Endothelial cell of umbilical vein (primary cell): ENCODE measurements around the gene C3orf85. TPM values are rescaled to one million over a fixed set of nuclear protein-coding genes. Genes with fewer than 3 reads are reported as not detected.

Source experiments
- Bru-seq: library from RNA; stranded (reverse); fragments of 400-500 nt; gene quantifications from one replicate; lab custom pipeline; 2021; lab: Mats Ljungman, UMichigan
- BruChase-seq, 2 experiments: library from RNA; stranded (reverse); fragments of 400-500 nt; gene quantifications; one replicate each; lab custom pipeline; 2021; lab: Mats Ljungman, UMichigan
- BruUV-seq: library from RNA; stranded (reverse); fragments of 400-500 nt; replicated peaks from 2 replicates; lab custom pipeline; 2021; lab: Mats Ljungman, UMichigan
- CTCF ChIA-PET: fragments of 300-600, 350-600 bp; sonication (Branson Sonifier 250); formaldehyde crosslinking; loops from one replicate; lab custom pipeline; 2021; ENCODE audit warnings: antibody characterized with exemption, inconsistent platforms; lab: Charles Lee
- POLR2A ChIA-PET: fragments of 300-600, 350-600 bp; sonication (Branson Sonifier 250); formaldehyde crosslinking; loops from one replicate; lab custom pipeline; 2021; ENCODE audit warnings: antibody characterized with exemption, inconsistent platforms; lab: Charles Lee
- DNase-seq: peaks from one replicate; pipeline ENCODE4 v3.0.0-alpha.2; 2011; ENCODE audit warnings: low read depth, low spot score
- FAIRE-seq: peaks from 2 replicates; lab custom pipeline; 2011; peaks lifted over from hg19 to GRCh38; lab: Jason Lieb, UNC
- H2AFZ ChIP-seq: 2 replicates; pipeline ENCODE4 v1.6.0; 2012; ENCODE audit warnings: low read depth, low read length, control low read depth, inconsistent platforms
- H3K27ac ChIP-seq: 2 replicates; pipeline ENCODE4 v1.5.1; 2011; ENCODE audit warnings: low read depth, mild to moderate bottlenecking, control low read depth, low read length, moderate library complexity; ENCODE audit not compliant: insufficient read depth
- H3K27me3 ChIP-seq, 2 experiments: 2 replicates each; pipeline versions ENCODE4 v1.6.0 to v1.6.1; 2011; ENCODE audit warnings: low read length in 2 of 2, mixed read lengths in 1 of 2; ENCODE audit not compliant: control insufficient read depth in 2 of 2, insufficient read depth in 2 of 2
- H3K36me3 ChIP-seq, 2 experiments: 2 replicates in 1 of 2; 3 replicates in 1 of 2; pipeline ENCODE4 v1.5.1; 2011; ENCODE audit warnings: low read length in 2 of 2, mild to moderate bottlenecking in 1 of 2, moderate library complexity in 1 of 2; ENCODE audit not compliant: control insufficient read depth in 2 of 2, insufficient read depth in 2 of 2; ENCODE audit errors: extremely low read depth in 1 of 2
- H3K4me1 ChIP-seq: 3 replicates; pipeline ENCODE4 v1.5.1; 2011; ENCODE audit warnings: mild to moderate bottlenecking, low read length; ENCODE audit not compliant: control insufficient read depth, insufficient read depth; ENCODE audit errors: extremely low read depth
- H3K4me2 ChIP-seq: 2 replicates; pipeline ENCODE4 v1.6.1; 2011; ENCODE audit warnings: low read length, control low read depth, mixed read lengths; ENCODE audit not compliant: insufficient read depth
- H3K4me3 ChIP-seq, 3 experiments: fragments of 200-600 bp in 1 of 3; sonication (generic), shearing (Covaris generic) in 1 of 3; replicated peaks in 1 of 3; 2 replicates each; pipeline ENCODE4 v1.5.1; 2011 to 2016; ENCODE audit warnings: control low read depth in 3 of 3, low read length in 3 of 3, mild to moderate bottlenecking in 2 of 3, inconsistent platforms in 1 of 3, low read depth in 1 of 3, moderate library complexity in 1 of 3; ENCODE audit not compliant: insufficient read depth in 1 of 3
- H3K79me2 ChIP-seq: 2 replicates; pipeline ENCODE4 v1.6.0; 2012; ENCODE audit warnings: low read length, inconsistent platforms; ENCODE audit not compliant: control insufficient read depth, insufficient read depth
- H3K9ac ChIP-seq: replicated peaks from 2 replicates; pipeline ENCODE3; 2011; ENCODE audit warnings: low read length, control low read depth; ENCODE audit not compliant: insufficient read depth; ENCODE audit errors: extremely low read depth
- H3K9me1 ChIP-seq: replicated peaks from 3 replicates; pipeline ENCODE4 v1.6.0; 2011; ENCODE audit warnings: mild to moderate bottlenecking, low read length; ENCODE audit not compliant: control insufficient read depth, insufficient read depth; ENCODE audit errors: extremely low read depth
- H3K9me3 ChIP-seq: replicated peaks from 2 replicates; pipeline ENCODE4 v1.5.1; 2012; ENCODE audit warnings: low read length, inconsistent platforms; ENCODE audit not compliant: control insufficient read depth, insufficient read depth
- H4K20me1 ChIP-seq: replicated peaks from 2 replicates; pipeline ENCODE3; 2011; ENCODE audit warnings: mild to moderate bottlenecking, low read length; ENCODE audit not compliant: control insufficient read depth, insufficient read depth; ENCODE audit errors: extremely low read depth
- CTCF ChIP-seq, 2 donors: IDR thresholded peaks; 1 replicate in 1 of 2; 2 replicates in 1 of 2; pipeline ENCODE4 v1.5.1; 2011; ENCODE audit warnings: low read length in 2 of 2, mild to moderate bottlenecking in 2 of 2, moderate library complexity in 2 of 2, control low read depth in 1 of 2, inconsistent platforms in 1 of 2, low read depth in 1 of 2; ENCODE audit not compliant: insufficient read depth in 1 of 2; ENCODE audit errors: extremely low read depth in 1 of 2
- EZH2 ChIP-seq: IDR thresholded peaks from 2 replicates; pipeline ENCODE4 v1.6.1; 2012; ENCODE audit warnings: borderline replicate concordance, low read depth, mild to moderate bottlenecking, moderate library complexity, low read length, inconsistent platforms; ENCODE audit not compliant: severe bottlenecking
- FOS ChIP-seq: IDR thresholded peaks from 2 replicates; pipeline ENCODE4 v1.6.1; 2011; ENCODE audit warnings: mild to moderate bottlenecking, low read length, moderate library complexity, borderline replicate concordance; ENCODE audit not compliant: insufficient read depth
- GATA2 ChIP-seq: IDR thresholded peaks from 2 replicates; pipeline ENCODE4 v1.7.0; 2011; ENCODE audit warnings: low read depth, mild to moderate bottlenecking, moderate library complexity, mixed read lengths, low read length; ENCODE audit not compliant: insufficient read length, insufficient read depth
- JUN ChIP-seq: IDR thresholded peaks from 2 replicates; pipeline ENCODE4 v1.6.1; 2011; ENCODE audit warnings: borderline replicate concordance, low read depth; ENCODE audit not compliant: insufficient read length, insufficient read depth
- MYC ChIP-seq: IDR thresholded peaks from one replicate; pipeline ENCODE4 v1.6.1; 2011; ENCODE audit warnings: mild to moderate bottlenecking, low read depth, low read length
- POLR2A ChIP-seq: IDR thresholded peaks from 2 replicates; pipeline ENCODE4 v1.6.1; 2012; ENCODE audit warnings: low read depth, mild to moderate bottlenecking, control low read depth, low read length
- POLR2AphosphoS5 ChIP-seq: IDR thresholded peaks from 2 replicates; pipeline ENCODE4 v1.6.1; 2012; ENCODE audit warnings: low read depth, mild to moderate bottlenecking, control low read depth, low read length, moderate library complexity; ENCODE audit not compliant: insufficient read depth
- dilution Hi-C: fragments of 300-500 bp; cut with MboI; formaldehyde crosslinking; loops from one replicate; pipeline ENCODE4 v1.15.0; 2019; ENCODE audit warnings: low sequenced_read_pairs; ENCODE audit not compliant: extremely low pct_ligation_motif_present
- intact Hi-C: fragments of 100-400 bp; cut with micrococcal nuclease; formaldehyde crosslinking; loops from one replicate; pipeline ENCODE4 v1.10.0; 2022
- long read RNA-seq: library from polyadenylated mRNA; stranded (forward); transcript quantifications from one replicate; pipeline ENCODE4 v2.0.0, GENCODE V29; 2021
- polyA minus RNA-seq, 3 experiments: library from RNA; depleted of rRNA, polyadenylated mRNA; stranded (reverse); fragments of >200 nt; gene quantifications; 1 replicate in 1 of 3; 2 replicates in 2 of 3; pipeline ENCODE4 v1.2.3, GENCODE V29; 2011
- polyA plus RNA-seq, 4 experiments: library from polyadenylated mRNA; depleted of rRNA in 3 of 4; stranded (reverse) in 3 of 4; unstranded in 1 of 4; fragments of >200 nt; gene quantifications; 2 replicates each; pipeline versions ENCODE4 v1.2.1 to v1.2.3, GENCODE V29; 2011 to 2012; ENCODE audit warnings: missing spikeins in 1 of 4
- total RNA-seq: library from RNA; stranded (reverse); gene quantifications from 2 replicates; pipeline ENCODE4 v1.2.3, GENCODE V29; 2021
- TF ChIP-seq, protein P1 (sequence below): IDR thresholded peaks from 2 replicates; pipeline ENCODE4 v1.6.1; 2011; ENCODE audit not compliant: insufficient read depth, insufficient read length

The C3orf85 gene, protein sequence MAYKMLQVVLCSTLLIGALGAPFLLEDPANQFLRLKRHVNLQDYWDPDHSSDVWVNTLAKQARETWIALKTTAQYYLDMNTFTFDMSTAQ
- not detected in 2 replicates for total RNA-seq
- not detected in 2 replicates for polyA plus RNA-seq
- not detected in 2 replicates for polyA plus RNA-seq (2011; cell fraction: cytosol; rRNA removed)
- polyA plus RNA-seq (2011; cell fraction: nucleus; rRNA removed) = not detected in 2 replicates
- polyA plus RNA-seq (2012) = not detected in 2 replicates
- polyA minus RNA-seq = not detected in 2 replicates
- polyA minus RNA-seq (2011; cell fraction: cytosol; rRNA and poly(A)+ RNA removed) = not detected
- polyA minus RNA-seq (2011; cell fraction: nucleus; rRNA and poly(A)+ RNA removed) = not detected in 2 replicates
- Bru-seq, nascent RNA = not detected
- BruChase-seq, experiment 1, labeled RNA remaining after a 6-hour chase = not detected
- BruChase-seq, experiment 2, labeled RNA remaining after a 2-hour chase = not detected
- long read RNA-seq = 0 reads

GRCh38 chr3:109136523-109136922 is at the start of gene C3orf85:
TSS of gene C3orf85 (plus strand) at chr3:109136719. CDS start at chr3:109136848, 129 bp downstream.
- Histone ChIP-seq H3K4me3 (no peak within 1 kb of the TSS), H3K4me1 (no peaks in the 10 kb centered on the region), H3K9ac (no peak within 1 kb of the TSS), H4K20me1 (no peaks in the 10 kb centered on the region), H3K9me3 (peaks cover 1% of the 10 kb centered on the region), H3K36me3 (no peaks in the 10 kb centered on the region), H2AFZ (no peak within 1 kb of the TSS), H3K4me2 (no peak within 1 kb of the TSS), H3K79me2 (no peaks in the 10 kb centered on the region), H3K27ac (no peak within 1 kb of the TSS), H3K27me3 (no peaks in the 10 kb centered on the region), H3K9me1 (no peaks in the 10 kb centered on the region)
- TF ChIP-seq, protein P1, sequence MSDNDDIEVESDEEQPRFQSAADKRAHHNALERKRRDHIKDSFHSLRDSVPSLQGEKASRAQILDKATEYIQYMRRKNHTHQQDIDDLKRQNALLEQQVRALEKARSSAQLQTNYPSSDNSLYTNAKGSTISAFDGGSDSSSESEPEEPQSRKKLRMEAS = no peak
- no peak for TF ChIP-seq CTCF (IDR thresholded peaks at IDR 0.05; ENCODE audit: extremely low read depth in 1 of 2, insufficient read depth in 1 of 2, low read depth in 1 of 2, low read length in 2 of 2)
- TF ChIP-seq FOS = no peak
- no peak for TF ChIP-seq GATA2
- no peak for TF ChIP-seq POLR2A
- no peak for TF ChIP-seq MYC
- TF ChIP-seq POLR2AphosphoS5 = no peak
- TF ChIP-seq JUN = no peak
- no peak for TF ChIP-seq EZH2
- intact Hi-C loops = no loop called here
- no TSS peak for BruUV-seq
- DNase-seq = no peak
- ChIA-PET CTCF (no interaction called here), POLR2A (no interaction called here)
- dilution Hi-C loops = no loop called here
- no peak for FAIRE-seq
